B cell (primary cell): ENCODE data around the gene SNRK. TPM values are rescaled to one million over a fixed set of nuclear protein-coding genes. Genes with fewer than 3 reads are reported as not detected.
A peak's percentile ranks its signal among the peaks of the same experiment; 100 is the strongest.

ENCODE experiments used
- ATAC-seq: fragments of 200-7000 bp; cut with Tn5 transposase; one replicate; pipeline ENCODE4 v1.10.0; 2021; ENCODE audit warnings: low read depth, mild to moderate bottlenecking, moderate number of reproducible peaks, moderate library complexity
- CTCF ChIA-PET: fragments of 350-600 bp; sonication (Branson Sonifier 250); formaldehyde crosslinking; loops from one replicate; lab custom pipeline; 2021; ENCODE audit warnings: antibody characterized with exemption, inconsistent platforms; lab: Charles Lee
- POLR2A ChIA-PET: fragments of 350-600 bp; sonication (Branson Sonifier 250); formaldehyde crosslinking; loops from one replicate; lab custom pipeline; 2021; ENCODE audit warnings: antibody characterized with exemption; lab: Charles Lee
- DNase-seq: peaks from one replicate; pipeline ENCODE4 v3.0.0; 2013
- H2AFZ ChIP-seq: 2 replicates; pipeline ENCODE4 v1.6.1; 2012; ENCODE audit warnings: mild to moderate bottlenecking, low read depth, low read length; ENCODE audit not compliant: insufficient read depth, poor library complexity, severe bottlenecking
- H3K27ac ChIP-seq, 2 donors: 1 replicate in 1 of 2; 2 replicates in 1 of 2; pipeline ENCODE4 v1.5.1; 2012 to 2013; ENCODE audit warnings: low read length in 2 of 2, mild to moderate bottlenecking in 2 of 2, moderate library complexity in 1 of 2
- H3K27me3 ChIP-seq, 4 experiments: fragments of 200-600 bp in 1 of 4; sonication (generic) in 1 of 4; replicated peaks in 1 of 4; 1 replicate in 2 of 4; 2 replicates in 2 of 4; pipeline versions ENCODE4 v1.6.1 to v1.7.0; 2013 to 2016; ENCODE audit warnings: low read length in 3 of 4, mild to moderate bottlenecking in 2 of 4, mixed read lengths in 1 of 4, moderate library complexity in 1 of 4; ENCODE audit not compliant: insufficient read depth in 4 of 4, control insufficient read depth in 3 of 4; ENCODE audit errors: control extremely low read depth in 1 of 4
- H3K36me3 ChIP-seq, 2 experiments: replicated peaks in 1 of 2; 1 replicate in 1 of 2; 2 replicates in 1 of 2; pipeline versions ENCODE4 v1.6.1 to v1.7.1; 2013; ENCODE audit warnings: low read length in 1 of 2; ENCODE audit not compliant: insufficient read depth in 2 of 2, control insufficient read depth in 1 of 2; ENCODE audit errors: control extremely low read depth in 1 of 2, extremely low read depth in 1 of 2
- H3K4me1 ChIP-seq, 2 donors: fragments of 200-600 bp in 1 of 2; sonication (generic) in 1 of 2; 1 replicate in 1 of 2; 2 replicates in 1 of 2; pipeline versions ENCODE4 v1.5.1 to v1.6.1; 2013 to 2017; ENCODE audit warnings: low read length in 2 of 2; ENCODE audit not compliant: control insufficient read depth in 2 of 2, insufficient read depth in 2 of 2
- H3K4me2 ChIP-seq: replicated peaks from 2 replicates; pipeline ENCODE3; 2012; ENCODE audit warnings: mild to moderate bottlenecking, low read depth, low read length; ENCODE audit not compliant: poor library complexity, severe bottlenecking
- H3K4me3 ChIP-seq, 5 experiments: fragments of 200-600 bp in 1 of 5; sonication (generic) in 1 of 5; 1 replicate in 3 of 5; 2 replicates in 2 of 5; pipeline versions ENCODE4 v1.5.1 to v1.7.0; 2011 to 2016; ENCODE audit warnings: low read length in 4 of 5, mild to moderate bottlenecking in 4 of 5, low read depth in 2 of 5, control low read depth in 1 of 5, moderate library complexity in 1 of 5; ENCODE audit not compliant: insufficient read depth in 1 of 5; ENCODE audit errors: control extremely low read depth in 1 of 5, extremely low read depth in 1 of 5
- H3K79me2 ChIP-seq: fragments of 200-600 bp; sonication (generic); one replicate; pipeline ENCODE4 v1.6.0; 2016; ENCODE audit warnings: low read length; ENCODE audit not compliant: control insufficient read depth, insufficient read depth
- H3K9ac ChIP-seq: fragments of 200-600 bp; sonication (generic); 2 replicates; pipeline ENCODE4 v1.6.1; 2017; ENCODE audit warnings: mild to moderate bottlenecking, low read length, moderate library complexity
- H3K9me3 ChIP-seq, 3 donors: one replicate each; pipeline versions ENCODE4 v1.6.1 to v1.7.1; 2013; ENCODE audit warnings: low read length in 2 of 3; ENCODE audit not compliant: control insufficient read depth in 2 of 3, insufficient read depth in 1 of 3; ENCODE audit errors: control extremely low read depth in 1 of 3
- H4K20me1 ChIP-seq: 2 replicates; pipeline ENCODE4 v1.6.0; 2012; ENCODE audit warnings: mild to moderate bottlenecking, low read length; ENCODE audit not compliant: insufficient read depth, control insufficient read depth, poor library complexity, severe bottlenecking
- H3K27ac Mint-ChIP-seq: one replicate; pipeline ENCODE4 v1.8.0; 2021; ENCODE audit warnings: mixed read lengths
- H3K27me3 Mint-ChIP-seq: one replicate; pipeline ENCODE4 v1.8.0; 2021; ENCODE audit warnings: mixed read lengths
- H3K4me1 Mint-ChIP-seq: one replicate; pipeline ENCODE4 v1.8.0; 2021; ENCODE audit warnings: mixed read lengths
- H3K4me3 Mint-ChIP-seq: one replicate; pipeline ENCODE4 v1.8.0; 2021; ENCODE audit warnings: mixed read lengths
- H3K9me3 Mint-ChIP-seq: one replicate; pipeline ENCODE4 v1.8.0; 2022; ENCODE audit warnings: mixed read lengths; ENCODE audit not compliant: insufficient read depth
- CTCF ChIP-seq: fragments of 200-600 bp; IDR thresholded peaks from one replicate; pipeline ENCODE4 v1.8.0; 2022; ENCODE audit warnings: antibody characterized with exemption, mild to moderate bottlenecking
- EZH2 ChIP-seq: IDR thresholded peaks from 2 replicates; pipeline ENCODE4 v1.6.1; 2012; ENCODE audit warnings: borderline replicate concordance, low read depth, mild to moderate bottlenecking, moderate library complexity, low read length; ENCODE audit not compliant: insufficient read depth, poor library complexity, severe bottlenecking
- WGBS: methylation state at CpG from one replicate; pipeline ENCODE4 v1.1.5; 2013; ENCODE audit warnings: missing lambda C conversion rate; ENCODE audit not compliant: insufficient coverage; 5-methylcytosine and 5-hydroxymethylcytosine counted together
- intact Hi-C: fragments of 100-400 bp; cut with micrococcal nuclease; formaldehyde crosslinking; loops from one replicate; pipeline ENCODE4 v1.10.0; 2022
- polyA plus RNA-seq: library from polyadenylated mRNA; depleted of rRNA; stranded (reverse); fragments of >200 nt; gene quantifications from 2 replicates; pipeline ENCODE4 v1.2.3, GENCODE V29; 2012
- total RNA-seq, 2 donors: library from RNA; stranded (reverse); fragments of 120-200 nt in 1 of 2; gene quantifications; 1 replicate in 1 of 2; 2 replicates in 1 of 2; pipeline versions ENCODE4 v1.2.3 to v1.2.4, GENCODE V29; 2013 to 2022

Gene SNRK
- total and polyA plus RNA-seq, 2 donors (not counting 1 experiment from before 2014, with no cell fraction given): 17.8 to 46.7 TPM

GRCh38 chr3:43239755-43240154 lies 46.6 kb upstream of the SNRK start:
- no peak for DNase-seq
- H3K27ac ChIP-seq: no peak overlapping the region
- Mint-ChIP-seq H3K4me3 (no peak overlapping the region), H3K27ac (no peak overlapping the region), H3K4me1 (peaks cover 11% of the 10 kb centered on the region), H3K9me3 (no peaks in the 10 kb centered on the region), H3K27me3 (peaks cover 14% of the 10 kb centered on the region)
- ATAC-seq: no peak
- H3K79me2 ChIP-seq: no peaks in the 10 kb centered on the region
- POLR2A ChIA-PET: no interaction called here
- no peaks in the 10 kb centered on the region for H3K36me3 ChIP-seq
- H3K4me1 ChIP-seq: peaks cover 8 to 9% of the 10 kb centered on the region in 2 donors
- H4K20me1 ChIP-seq: no peaks in the 10 kb centered on the region
- H3K27me3 ChIP-seq: no peaks in the 10 kb centered on the region
- H2AFZ ChIP-seq: no peak overlapping the region
- H3K9me3 ChIP-seq: peaks cover 0 to 5% (median 5%) of the 10 kb centered on the region in 3 donors
- H3K4me3 ChIP-seq: no peak overlapping the region
- no peak for TF ChIP-seq EZH2
- no peak for TF ChIP-seq CTCF
- H3K4me2 ChIP-seq: no peak overlapping the region
- no peak overlapping the region for H3K9ac ChIP-seq
- CTCF ChIA-PET: no interaction called here
- 100% methylated on average over 3 of the region's 3 CpGs for WGBS
- intact Hi-C loops: no loop called here

DNA sequence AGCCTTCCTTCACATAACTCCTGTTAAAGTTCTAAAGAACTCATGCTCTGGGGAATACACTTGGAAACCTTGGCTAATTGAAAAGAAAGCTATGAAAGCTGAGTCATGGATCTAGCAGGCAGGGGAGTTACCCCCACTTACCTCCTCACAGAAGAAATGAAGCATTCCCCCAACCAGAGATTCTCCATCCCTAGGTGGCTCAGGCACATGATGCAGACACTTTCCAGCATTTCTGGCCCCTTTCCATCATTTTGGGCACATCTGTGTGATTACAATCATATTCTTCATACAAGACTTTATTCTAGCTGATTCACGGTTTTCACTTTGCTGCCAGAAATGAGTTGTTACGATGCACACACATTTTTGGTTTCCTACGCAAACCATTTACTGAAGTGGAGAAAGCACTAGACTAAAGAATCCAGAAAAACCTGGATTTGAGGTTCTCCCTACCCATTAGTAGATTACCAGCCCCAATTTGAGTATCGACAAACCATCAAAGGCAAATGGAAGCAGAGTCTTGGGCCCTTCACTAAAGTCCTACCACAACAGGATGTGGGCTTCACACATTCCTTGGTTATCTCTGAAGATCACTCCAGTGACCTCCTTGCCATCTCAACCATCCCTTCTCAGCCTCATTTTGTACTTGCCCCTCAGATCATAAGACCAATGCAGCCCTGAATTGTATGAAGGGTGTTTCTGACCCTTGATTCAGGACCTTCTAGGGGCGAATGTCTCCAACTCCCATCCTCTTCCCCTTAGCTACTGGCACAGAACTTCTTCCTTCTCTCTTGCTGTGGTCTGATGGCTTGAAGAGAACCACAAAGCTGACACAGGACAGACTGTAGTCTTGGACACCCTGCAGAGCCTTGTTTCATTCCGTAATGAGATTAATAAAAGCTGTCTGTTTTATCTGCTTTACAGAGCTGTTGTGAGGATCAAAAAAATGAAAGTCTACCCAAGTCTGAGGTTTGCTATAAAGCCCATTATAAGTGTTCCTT lies 42.5 kb upstream of the SNRK start:
- H3K4me3 Mint-ChIP-seq: no peak overlapping the region
- Histone ChIP-seq H3K4me3 (no peak overlapping the region), H3K27ac (no peak overlapping the region), H3K9ac (no peak overlapping the region), H3K36me3 (no peaks in the 10 kb centered on the region), H3K9me3 (peaks cover 0 to 5% (median 5%) of the 10 kb centered on the region in 3 donors), H2AFZ (no peak overlapping the region), H3K4me2 (peak overlapping the region; percentile 9), H3K27me3 (no peaks in the 10 kb centered on the region), H3K4me1 (peaks cover 40 to 41% of the 10 kb centered on the region in 2 donors), H4K20me1 (no peaks in the 10 kb centered on the region), H3K79me2 (no peaks in the 10 kb centered on the region)
- no peak for DNase-seq
- intact Hi-C loops: no loop called here
- ATAC-seq: no peak
- no peak overlapping the region for H3K27ac Mint-ChIP-seq
- H3K9me3 Mint-ChIP-seq: no peaks in the 10 kb centered on the region
- H3K27me3 Mint-ChIP-seq: peaks cover 7% of the 10 kb centered on the region
- POLR2A ChIA-PET: no interaction called here
- H3K4me1 Mint-ChIP-seq: peaks cover 45% of the 10 kb centered on the region
- WGBS: 50% methylated on average over 3 of the region's 6 CpGs
- TF ChIP-seq EZH2 (no peak), CTCF (no peak)
- CTCF ChIA-PET: no interaction called here
